Activated CD8-positive, alpha-beta memory T cell treated with anti-CD3 and anti-CD28 coated beads for 4 hours (primary cell): ENCODE data around the gene FYN.

ENCODE experiments used
- DNase-seq, 2 donors: peaks; one replicate each; pipeline ENCODE4 v3.0.0-alpha.2; 2020; ENCODE audit warnings: low read depth in 2 of 2

The FYN gene

DNA sequence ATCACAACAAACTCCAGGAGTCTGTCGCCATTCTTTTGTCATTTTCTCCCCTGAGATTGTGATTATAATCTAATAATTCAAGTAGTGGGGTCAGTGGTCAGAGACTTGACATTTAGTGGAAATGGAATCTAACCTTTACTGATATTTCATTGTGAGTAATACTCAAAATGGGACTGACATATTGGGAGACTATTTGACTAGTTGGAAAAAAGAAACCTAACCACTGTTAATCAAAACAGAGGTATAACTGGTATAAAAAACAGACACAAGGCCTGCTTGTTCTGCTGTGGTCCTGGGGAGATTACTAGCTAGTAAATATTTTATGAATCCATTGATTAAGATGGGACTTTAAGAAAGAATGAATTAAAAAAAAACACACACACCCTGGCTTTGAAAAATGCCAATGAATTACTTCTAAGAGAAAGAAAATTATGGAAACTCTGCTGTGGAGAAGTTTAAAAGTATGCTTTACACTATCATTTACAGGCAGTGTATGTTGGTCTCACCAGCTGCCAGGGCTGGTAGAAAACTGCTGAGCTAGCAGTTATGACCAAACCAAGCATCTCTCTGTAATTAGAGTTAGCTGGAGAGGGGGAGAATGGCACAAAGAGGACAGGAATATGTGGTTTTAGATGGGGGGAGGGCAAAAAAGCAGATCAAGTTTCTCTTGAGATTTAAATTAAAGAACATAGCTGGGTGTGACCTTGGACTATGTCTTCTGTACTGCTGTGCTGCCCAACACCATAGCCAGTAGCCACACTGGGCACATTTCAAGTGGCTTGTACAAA is 103.7 kb downstream of the FYN start:
- no peak for DNase-seq

DNA sequence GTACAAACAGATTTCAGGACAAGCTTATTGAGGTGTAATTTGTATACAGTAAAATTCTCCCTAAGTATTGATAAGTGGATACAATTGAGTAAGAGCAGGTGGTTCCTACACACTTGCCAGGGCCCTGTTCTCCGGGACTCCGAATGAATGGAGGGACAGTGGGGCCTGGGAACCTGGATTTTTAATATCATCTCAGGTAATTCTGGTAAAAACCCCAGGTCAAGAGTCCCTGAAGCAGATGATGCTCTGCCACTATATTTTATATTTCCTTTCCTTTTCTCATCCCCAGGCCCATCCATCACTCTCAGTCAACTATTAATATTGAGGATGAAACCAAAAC is 104.9 kb downstream of the FYN start:
- DNase-seq, result no peak

DNA sequence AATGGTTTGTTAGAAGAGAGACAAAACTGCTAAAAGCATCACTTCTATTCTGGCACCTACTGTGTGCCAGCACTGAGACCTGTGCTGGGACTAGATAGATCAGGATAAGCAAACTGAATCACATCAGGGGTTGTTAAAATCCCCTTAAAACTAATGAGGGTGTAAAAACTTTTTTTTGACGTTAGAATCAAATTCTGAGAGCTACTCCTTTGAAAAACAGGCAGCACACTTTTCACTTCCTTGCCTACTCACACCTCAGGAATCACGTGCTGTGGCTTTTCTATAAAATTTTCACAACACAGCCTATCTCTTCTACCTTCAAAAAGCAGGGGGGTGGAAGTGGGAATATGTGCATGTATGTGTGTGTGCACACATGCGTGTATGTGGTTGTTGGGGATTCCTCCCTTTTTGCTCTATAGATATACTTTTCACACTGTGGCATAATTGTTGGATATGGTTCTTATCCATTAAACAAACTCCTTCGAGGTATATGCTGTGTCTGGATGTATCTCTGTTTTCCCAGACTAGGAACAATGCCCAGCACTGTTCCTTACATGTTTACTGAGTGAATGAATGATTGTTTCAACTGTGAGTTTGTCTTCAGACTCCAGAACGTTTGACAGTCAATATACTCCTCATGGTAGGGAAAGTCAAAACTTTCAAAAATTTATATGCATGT is 105.4 kb downstream of the FYN start:
- DNase-seq, result no peak

DNA sequence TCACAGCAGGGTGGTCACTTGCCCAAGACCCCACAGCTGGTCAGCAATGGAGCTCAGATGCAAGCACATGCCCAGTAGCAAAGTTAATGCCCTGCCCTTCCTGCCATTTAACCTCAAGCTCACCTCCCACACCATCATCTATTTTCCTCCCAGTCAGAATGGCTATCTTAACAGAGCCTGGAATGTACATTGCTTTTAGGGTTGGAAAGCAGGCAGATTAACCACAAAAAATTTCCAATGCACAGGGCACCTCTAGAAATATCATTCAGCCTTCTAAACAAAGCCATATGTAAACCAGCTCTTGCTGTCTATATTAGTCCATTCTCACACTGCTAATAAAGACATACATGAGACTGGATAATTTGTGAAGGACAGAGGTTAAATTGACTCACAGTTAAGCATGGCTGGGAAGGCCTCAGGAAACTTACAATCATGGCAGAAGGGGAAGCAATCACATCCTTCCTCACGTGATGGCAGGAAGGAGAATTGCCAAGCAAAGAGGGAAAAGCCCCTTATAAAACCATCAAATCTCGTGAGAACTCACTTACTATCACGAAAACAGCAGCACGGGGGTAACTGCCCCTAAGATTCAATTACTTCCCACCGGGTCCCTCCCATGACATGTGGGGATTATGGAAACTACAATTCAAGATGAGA is 106.9 kb downstream of the FYN start:
- no peak for DNase-seq

DNA sequence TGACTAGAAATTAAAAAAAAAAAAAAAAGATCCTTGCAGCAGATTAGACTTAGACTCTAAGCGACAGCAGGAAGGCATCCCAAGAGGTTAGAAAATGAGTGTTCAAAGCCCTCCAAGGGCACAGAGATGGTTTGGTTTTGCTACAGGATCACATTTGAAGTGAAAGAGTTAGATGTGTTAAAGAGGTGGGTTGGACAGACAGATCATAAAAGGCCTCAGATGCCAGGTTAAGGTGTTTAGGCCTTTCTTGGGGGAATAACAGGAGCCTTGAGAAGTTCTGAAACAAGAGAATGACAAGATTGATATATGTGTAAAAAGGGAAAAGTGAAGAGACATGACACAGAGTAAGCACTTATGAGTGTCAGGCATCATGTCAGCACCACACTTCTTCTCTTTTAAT is 107.5 kb downstream of the FYN start:
- no peak for DNase-seq

DNA sequence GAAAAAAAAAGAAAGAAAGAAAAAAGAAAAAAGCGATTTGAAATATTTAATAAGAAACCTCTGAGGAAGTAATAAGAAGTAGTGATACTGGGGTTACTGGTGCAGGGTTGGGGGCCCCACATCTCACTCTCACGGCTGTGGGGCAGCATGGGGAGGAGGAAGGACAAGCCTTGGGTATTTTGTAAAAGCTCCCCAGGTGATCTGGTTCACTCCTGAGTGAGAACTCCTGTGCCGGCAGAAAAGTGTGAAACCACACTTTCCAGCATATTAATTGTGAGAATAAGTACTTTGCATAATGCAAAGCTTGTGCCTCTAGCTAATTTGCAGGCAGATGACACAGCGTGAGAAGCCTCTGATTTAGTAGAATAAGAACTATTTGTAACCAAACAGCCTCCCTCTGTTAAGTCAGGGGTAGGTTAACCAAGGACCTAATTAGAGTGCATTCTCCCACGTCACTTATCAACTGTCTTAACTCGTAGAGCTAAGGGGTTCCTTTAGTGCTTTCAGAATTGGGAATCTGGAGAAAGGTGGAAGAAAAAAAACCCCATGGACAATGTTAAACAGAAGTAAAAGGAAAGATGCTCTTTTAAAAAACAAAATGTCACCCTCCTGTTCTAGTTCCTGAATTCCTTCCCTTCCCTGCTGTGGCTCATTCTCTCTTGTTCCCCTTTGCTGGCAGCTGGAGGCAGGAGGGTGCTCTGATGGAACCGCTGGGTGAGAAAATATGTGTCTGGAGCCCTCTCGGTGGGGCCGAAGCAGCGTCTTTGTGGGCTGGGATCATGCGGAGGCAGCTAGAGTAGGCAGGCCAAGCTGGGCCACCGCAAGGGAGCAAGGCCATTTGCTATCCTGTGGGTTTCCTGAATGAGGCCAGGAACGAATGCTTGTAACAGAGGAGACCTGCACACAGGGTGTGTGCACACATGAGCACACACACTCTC is 108.7 kb downstream of the FYN start:
- DNase-seq, result peak; percentile 42 to 46

DNA sequence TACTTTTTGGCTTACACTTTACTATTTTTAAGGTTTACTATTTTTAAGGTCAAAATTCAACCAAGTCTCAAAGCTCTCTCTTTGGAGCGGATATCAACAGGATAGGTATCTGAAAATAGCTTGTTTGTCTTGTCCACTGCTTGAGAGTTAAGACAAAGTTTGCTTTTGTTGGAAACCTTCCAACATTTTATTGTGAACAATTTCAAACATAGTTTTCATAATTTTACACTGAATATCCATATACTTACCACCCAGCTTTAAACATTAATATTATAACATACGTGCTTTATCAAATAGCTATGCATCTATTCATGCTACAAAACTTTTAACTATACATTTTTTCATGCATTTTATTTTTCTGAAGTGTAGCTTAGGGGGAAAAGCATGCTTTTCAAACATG is 109.9 kb downstream of the FYN start:
- no peak for DNase-seq

DNA sequence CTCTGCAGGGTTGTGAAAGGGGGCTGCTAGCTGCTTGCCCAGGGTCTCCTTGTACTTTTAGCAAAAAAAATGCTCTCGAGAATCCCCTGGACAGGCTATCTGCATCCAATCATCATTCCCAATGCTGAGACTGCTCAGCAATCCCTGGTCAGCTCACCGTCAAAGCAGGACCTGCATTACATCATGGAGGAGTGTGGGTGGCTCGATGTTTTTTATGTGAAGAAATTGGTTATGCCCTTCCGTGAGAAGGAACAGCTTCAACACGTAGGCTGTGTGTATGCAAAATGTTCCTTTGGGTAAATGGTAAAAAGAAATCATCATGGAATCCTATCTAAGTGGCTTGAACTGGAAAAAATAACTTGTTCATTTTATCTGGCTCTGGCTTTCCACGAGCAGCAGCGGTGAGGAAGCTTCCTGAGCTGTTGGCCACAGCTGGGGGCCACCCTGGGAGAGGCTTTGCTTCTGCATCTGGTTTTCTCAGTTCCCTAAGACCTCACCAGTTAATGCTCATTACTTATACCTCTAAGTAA is 111.4 kb downstream of the FYN start:
- peak in 1 of 2 donors; percentile 35 for DNase-seq

DNA sequence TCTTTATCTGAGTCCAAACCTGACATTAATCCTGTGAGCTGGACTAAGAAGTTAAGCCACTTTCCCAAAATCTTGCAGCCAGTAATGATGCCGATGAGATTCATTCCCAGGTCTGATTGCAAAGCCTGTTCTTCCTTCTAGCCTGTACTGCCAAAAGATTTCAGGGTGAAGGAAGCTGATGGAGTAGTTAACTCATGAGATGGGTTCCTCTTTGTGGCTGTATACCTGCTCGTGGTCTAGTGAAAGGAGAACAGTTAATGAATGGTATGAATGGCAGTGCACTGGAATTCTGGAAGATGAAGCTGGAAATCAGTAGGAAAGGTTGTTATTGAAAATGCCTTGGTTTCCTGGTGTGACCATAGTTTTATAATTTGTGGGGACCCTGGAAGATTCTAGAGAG is 112.0 kb downstream of the FYN start:
- no peak for DNase-seq

DNA sequence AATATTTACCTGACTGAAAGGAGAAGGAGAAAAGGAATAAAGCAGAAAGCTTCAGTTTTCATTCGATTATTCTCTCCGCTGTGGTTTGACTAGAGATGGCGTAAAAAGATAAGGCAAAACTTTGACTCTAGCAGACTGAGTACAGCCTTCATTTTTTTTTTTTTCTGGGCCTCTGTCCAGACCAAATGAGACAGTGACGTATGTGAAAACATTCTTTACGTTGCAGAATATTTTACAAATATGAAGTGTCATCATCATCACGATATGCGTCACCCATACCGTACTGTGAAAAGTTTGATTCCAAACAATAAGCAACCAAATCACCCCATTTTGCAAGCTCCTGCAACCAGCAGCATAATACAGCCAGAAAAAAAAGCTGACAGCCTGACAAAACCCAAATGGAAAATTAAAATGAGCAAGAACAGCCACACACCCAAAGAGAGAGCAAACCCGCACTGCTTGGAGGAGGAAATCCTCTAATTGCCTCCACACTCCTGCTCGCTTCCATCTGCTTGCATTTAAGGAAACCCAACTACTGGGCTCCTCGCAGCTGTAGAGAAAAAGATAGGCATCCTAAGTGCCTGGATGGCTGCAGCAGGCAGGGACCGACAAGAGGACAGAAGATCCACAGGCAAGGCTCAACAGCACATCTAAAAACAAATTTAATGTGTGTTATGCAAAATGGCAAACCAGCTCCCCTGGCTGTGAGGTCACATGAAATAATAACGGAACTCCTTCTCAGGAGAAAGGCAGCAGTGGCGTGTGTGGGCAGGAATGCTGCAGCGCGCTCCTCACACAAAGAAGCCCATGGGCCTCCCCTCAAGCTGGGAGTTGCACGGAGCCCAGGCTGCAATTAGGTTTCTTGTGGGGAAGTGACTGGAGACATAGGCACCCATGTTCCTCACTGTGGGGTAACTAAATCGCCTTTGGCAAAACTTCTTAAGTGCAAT is 113.1 kb downstream of the FYN start:
- peak in 1 of 2 donors; percentile 31 for DNase-seq

DNA sequence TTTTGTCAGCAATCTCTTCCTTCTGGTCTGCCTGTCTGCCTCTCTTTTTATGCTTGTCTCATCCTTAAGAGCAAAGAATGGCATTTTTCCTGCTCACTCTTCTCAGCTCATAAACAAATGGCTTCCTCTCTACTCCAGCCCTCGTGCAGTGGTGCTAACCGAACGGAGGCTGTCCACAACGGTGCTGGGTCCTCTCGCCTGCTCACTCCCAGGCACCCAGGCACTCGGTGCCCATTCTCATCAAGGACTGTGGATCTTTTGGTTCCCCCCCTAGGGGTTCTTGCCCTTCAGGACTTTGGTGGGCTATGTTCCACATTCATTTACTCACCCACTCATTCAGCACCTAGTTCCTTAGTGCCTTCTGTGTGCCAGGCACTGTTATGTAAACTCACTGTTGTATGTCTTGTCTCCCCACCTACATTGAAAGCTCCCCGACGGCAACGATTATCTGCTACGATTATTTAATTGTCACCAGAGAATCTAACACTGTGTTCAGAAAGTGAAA is 113.9 kb downstream of the FYN start:
- DNase-seq, result no peak

DNA sequence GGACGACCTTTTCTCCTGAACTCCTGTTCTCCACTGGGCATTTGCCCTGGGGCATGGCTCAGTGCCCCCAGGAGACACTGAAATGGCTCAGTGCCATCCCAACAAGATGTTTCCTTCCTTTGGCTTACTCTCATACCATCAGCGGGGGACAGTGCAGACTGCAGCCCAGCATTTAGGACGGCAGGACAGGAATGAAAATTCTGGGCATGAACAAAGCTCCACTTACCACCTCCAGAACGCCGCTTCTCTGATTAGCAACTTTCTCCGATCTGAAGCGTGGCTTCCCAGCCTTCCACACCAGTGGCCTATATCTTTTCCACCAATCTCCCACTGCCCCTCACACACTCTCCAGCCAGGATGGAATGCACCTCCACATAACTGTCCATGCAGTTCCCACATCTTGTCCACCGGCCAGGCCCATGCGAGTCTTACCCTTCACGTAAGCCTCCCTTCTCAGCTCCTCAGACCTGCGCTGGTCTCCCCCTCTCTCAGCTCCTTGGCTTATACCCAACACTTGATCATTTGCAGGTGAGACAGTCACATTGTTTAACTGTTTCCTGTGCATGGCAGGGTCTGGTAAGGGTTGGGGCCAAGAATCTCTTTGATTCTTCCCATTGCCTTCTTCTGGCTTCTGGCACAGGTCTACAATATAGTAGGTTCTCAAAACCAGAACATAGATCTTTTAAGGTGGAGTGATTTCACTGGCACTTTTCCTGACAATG is 114.5 kb downstream of the FYN start:
- no peak for DNase-seq

DNA sequence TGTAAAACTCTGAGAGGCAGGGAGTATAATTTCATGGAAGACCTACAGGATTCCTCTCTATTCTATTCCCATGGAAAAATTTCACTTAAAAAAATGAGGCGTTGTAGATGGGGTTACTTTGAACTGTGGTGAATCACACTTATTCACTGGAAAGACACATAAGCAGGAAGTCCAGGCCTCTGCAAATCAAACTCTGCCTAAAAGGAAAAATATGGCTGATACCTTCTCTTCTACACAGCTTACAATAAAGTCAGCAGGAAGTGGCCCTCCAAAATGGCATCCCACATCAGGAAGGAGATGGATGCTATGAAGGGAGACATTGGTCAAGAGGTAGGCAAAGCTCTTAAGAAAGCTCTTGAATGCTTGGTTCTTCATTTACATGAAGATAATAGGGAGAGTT is 115.9 kb downstream of the FYN start:
- no peak for DNase-seq

DNA sequence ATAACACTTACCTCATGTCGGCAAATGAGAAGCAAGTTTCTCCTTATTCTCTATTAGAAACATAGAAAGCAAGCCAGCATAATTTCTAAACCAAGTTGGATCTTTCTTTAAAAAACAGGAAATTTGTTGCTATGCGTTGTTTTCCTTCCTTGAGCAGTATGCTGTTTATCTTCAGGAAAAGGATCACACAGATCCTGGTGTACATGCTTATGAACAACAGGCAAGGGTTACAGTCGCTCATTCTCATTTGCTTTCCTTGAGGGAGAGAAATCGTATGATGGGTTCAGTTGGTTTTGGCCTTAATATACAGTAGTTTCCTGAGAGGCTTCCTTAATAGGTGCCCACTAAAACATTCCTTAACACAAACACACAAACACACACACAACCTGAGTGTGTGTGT is 118.8 kb downstream of the FYN start:
- DNase-seq, result no peak

DNA sequence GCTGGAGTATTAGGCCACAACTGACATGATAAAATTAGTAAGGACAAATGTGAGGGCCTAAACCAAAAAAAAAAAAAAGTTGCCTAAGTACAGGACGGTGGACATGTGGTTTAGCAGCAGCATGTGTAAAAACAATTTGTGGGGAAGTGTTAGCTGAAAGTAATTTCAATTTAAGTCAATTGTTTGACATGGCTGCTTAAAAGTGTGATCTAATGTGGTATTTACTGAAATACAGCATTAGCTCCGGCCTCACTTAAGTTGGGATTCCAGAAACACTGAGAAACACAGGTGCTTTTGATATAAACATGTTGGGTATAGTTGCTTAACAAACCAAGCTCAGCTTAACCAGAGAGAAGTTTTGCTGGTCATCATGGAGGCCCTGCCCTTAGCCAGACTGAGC is 119.7 kb downstream of the FYN start:
- no peak for DNase-seq

DNA sequence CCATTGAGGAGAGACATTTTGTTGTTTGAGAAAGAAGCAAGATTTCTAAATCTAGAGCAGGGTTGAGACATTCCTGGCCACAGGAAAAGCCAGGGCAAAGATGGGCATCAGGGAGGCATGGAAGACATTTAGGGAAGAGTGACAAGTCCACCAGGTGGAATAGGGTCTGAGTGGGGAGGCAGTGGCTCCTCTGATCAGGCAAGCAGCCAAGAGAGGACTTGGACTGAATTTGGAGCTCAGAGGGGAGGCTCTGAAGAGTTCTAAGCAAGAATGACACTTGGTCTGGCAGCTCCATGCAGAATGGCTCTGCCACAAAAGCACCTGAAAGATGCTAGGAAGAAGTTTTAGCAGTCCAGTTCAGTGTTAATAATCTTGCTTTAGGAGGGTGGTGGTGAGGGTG is 120.8 kb downstream of the FYN start:
- no peak for DNase-seq

DNA sequence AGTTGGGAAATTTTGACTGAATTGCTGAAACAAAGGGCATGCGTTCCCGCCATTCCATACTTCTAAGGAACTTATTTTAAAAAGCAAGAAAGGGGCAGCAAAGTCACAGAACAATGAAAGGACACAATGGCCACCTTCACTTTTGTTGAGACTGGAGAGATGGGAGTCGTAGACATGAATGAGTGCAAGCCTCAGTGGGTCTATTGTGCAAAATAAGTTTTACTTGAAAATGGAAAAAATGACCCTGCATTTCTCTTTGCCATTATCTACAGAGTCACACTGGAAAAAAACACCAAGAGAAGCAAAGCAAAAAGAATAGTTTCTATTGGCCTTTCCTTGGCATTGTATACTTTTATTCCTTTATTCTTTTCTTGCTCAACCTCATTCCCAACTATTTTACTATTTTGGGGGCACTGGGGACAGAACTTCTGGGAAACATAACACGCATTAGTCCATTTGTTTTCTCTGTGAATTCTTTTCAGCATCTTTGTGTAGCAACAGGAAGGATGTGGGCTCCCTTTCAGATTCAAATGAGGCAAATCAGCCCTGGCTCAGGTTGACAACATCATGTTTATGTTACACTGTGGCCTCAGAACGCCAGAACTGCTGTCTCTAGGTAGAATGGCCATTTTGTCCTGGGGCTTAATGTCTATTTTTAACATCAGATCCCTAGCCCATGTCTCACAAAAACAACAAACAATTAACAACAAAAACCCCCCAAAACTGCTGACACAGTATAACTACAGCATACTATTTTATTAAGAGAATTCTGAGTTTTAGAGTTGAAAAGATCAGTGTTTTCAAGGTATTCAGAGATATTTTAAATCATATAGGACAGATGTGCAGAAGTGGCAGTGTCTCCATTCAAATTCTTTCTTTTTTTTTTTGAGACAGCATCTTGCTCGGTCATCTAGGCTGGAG is 122.2 kb downstream of the FYN start:
- DNase-seq, result peak in 1 of 2 donors; percentile 39

DNA sequence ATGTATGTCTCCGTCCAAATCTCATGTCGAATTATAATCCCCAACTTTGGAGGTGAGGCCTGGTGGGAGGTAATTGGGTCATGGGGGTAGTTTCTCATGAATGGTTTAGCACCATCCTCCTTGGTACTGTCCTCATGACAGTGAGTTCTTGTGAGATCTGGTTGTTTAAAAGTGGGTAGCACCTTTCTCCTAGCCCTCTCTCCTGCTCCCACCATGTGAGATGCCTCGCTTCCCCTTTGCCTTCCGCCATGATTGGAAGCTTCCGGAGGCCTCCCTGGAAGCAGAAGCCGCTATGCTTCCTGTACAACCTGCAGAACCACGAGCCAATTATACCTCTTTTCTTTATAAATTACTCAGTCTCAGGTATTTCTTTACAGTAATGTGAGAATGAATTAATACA is 123.1 kb downstream of the FYN start:
- DNase-seq, result no peak

DNA sequence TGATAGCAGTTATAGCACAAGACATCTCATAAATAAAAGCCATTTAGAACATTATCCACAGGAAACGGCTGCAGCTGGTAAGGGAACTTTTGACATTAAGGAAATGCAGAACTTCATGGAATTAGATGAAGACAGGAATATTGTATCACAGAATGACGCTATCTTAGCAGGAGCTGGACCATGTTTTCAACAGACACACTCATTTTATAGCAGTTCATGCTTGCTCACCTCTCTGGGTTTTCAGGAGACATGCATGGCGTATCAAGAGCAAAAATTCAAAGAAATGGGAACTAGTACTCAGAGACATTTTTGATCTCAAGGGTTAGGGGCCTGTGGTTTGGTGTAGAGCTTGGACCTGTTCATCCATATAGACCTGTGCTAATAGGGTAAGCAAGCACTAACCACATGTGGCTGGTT is 125.0 kb downstream of the FYN start:
- DNase-seq, result no peak
